NK-92 (cell line): Measurements from ENCODE around the gene UBR4.

Experiments used
- DNase-seq: peaks from one replicate; lab custom pipeline; 2025; ENCODE audit not compliant: unreplicated experiment; lab: John Stamatoyannopoulos, UW

Gene UBR4

DNA sequence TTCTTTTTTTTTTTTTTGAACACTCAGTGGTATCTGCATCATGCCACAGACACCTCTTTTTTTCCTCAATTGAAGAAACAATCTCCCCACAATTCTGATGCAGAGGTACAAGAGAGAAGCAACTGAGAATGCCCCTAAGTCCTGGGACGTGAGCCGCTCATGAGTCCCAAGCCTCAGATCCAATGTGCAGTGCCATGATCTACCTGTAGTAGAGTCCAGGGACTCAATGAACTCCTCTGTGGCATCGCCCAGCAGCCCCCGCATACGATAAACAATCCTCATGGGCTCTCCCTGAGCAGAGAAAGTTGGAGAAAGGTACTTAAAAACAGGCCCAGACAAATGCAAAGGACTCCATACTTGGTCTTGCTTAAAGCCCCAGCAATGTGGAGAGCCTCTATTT lies 113.1 kb downstream of the UBR4 start:
- DNase-seq, result no peak

- DNase-seq, result no peak
Observed at GRCh38 chr1:19096036-19096833, 113.8 kb downstream of the UBR4 start.

DNA sequence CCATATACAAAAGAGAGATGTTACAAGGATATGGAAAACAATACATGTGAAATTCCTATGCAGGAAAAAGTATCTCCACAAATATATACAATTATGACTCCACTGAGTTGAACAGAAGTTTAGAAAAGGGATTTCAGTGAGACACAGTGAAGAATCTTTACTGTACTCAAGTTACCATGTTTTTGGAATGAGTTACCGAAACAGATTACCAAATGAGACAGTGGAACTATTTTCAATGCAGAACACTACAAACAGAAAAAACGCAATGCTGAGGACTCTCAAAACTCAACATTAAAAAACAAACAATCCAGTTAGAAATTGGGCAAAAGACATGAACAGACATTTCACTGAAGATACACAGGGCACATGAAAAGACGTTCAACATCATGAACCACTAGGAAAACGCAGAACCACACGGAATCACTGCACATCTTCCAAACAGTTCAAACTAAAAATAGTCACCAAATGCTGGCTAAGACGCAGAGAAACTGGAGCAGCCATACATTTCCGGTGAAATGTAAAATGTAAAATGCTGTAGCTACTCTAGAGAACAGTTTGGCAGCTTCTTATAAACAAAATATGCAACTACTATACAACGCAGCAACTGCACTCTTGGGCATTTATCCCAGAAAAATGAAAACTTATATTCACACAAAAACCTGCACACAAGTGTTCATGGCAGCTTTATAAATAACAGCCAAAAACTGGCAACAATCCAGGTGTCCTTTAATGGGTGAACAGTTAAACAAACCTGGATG lies 118.7 kb downstream of the UBR4 start:
- no peak for DNase-seq

DNA sequence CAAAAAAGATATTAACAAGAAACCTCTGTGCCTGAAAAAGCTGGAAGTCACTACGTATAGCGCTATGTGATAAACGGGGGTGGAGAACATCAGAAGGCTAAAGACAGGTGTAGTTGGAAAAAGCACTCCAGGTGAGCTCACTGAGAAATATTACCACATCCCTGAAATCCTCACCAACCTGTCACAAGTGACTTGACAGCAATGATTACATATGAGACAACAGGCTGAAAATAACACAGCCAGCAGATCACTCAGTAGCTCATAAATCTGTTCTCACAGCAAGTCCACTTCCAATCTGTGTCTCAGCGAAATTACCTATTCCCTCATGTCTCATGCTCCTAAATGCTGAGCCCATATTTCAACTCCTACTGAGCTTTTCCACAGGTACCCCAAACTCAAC lies 120.5 kb downstream of the UBR4 start:
- no peak for DNase-seq

DNA sequence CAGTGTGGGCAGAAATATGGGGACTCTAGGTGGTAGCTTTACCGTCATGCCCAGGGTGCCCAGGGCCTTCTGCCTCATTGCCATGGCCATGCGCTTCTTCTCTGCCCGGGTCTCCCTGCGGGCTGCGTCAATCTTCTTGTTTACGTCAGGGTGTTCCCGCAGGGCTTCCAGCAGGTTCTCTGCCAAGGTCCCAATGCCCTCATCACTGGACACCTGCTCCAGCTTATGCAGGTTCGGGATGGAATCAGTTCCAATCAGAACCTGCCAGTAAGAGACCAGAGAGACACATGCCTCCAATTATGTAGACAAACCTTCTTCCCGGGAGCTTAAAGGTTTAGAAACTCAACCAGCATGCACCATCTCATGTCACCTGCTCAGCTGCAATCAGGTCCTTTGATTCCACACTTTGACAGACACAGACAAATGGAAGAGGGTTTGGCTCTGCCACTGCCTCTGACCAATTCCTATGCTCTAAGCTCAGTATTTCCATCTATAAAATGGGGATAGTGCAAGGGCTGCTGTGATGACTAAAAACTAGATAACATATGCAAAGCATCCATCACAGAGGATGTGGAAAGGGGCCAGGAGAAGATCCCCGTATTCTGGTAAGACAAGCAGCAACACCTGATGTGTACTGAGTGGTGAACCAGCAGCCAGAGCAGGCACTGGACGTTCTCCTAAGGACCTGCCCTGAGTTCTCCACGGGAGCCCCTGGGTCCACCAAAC lies 121.2 kb downstream of the UBR4 start:
- no peak for DNase-seq

- DNase-seq, result no peak
Observed at GRCh38 chr1:19087737-19088594, 122.1 kb downstream of the UBR4 start.

DNA sequence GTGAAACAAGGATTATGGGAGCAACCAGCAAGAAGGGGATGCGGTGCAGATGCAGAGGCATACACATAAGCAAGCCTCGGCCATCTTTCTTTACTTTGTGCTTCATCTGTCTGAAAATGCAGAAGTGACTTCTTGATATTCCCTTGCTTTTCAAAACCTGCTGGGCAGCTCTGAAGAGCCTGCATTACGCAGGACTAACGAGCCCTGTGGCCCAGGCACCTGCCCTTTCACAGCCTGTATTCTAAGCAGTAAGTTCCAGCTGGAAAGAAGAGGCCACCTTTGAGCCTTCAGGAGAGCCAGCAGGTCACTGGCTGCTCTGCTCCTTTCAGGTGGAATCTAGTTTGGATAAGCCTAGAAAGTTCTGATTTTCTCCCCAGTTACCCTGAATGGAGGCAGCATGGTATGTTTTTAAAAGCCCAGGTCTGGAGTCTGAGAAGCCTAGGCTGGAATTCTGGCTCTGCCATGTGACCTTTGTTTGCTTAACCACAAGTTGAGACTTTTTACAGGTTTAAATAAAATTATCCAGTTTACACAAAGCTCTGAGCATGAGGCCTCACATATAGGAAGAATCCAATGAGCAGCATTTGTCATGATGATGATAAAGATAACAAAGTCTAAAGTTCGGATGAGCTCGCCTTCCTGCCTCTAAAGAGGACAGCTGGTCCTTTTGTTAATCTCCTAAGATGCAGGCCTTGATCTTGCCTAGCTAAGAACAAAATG lies 122.9 kb downstream of the UBR4 start:
- DNase-seq, result no peak

GRCh38 chr1:19086176-19086875 lies 123.7 kb downstream of the UBR4 start:
- no peak for DNase-seq

- no peak for DNase-seq
Observed at GRCh38 chr1:19084206-19084738, 125.8 kb downstream of the UBR4 start.

DNA sequence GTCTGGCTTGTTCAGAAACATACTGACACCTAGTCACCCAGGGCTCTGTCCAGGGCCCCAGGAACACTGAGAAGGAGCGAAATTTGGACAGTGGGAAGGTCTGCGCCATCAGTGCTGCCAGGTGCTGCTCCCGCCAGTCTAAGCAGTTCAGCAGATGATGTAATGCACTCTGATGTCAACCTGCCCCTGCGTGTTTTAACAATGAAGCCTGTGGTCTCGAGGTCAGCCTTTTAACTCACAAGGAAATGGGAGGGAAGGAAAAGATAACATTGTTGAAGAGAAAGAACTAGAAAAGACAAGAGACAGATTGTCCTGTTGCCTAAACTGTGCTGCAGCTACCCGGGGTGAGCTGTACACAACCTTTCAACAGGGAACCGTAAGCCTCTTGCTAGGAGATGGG lies 127.0 kb downstream of the UBR4 start:
- no peak for DNase-seq

- no peak for DNase-seq
Observed at GRCh38 chr1:19081218-19081893, 128.7 kb downstream of the UBR4 start.

- DNase-seq, result no peak
Observed at GRCh38 chr1:19080721-19081120, 129.3 kb downstream of the UBR4 start.

DNA sequence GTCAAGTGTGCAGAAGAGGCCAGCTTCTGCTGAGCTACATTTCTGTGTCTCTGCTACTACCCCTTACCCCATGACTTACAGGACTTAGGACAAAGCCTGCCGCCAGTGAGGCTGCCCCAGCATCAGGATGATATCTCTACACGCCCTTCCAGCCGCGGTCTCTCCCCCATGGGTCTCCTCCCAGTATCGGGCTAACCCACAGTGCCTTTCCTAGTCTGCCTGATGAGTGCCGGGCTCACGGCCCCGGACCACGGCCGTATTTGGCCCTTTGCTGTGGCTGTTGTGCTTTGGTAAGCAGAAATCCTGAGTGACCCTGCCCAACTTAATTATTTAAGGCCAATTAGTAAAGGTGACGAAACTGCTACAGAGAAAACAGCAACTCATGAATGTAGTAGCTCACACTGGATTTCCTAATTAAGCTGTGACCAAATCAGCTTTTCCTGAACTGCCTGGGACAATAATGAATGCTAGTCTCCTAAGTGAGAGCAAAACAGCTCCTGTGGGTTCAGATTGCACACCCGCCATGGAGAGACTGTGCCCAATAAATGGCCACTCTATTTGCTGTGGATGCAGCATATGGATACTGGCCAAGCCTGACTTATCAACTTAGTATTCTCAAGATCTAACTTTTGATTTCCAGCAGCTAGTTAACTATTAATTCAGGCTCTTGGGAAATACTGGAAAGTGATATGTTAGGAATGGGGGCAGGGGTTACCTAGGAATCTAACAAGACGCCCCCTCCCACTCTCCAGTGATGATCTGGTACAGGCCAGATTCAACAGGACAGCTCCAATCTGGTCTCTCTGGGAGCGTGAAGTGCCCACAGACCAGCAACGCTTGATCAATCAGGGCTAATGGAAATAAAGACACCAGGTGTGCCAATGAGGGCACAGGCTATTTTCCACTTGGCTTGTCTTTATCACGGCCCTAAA lies 130.3 kb downstream of the UBR4 start:
- DNase-seq, result no peak

GRCh38 chr1:19078536-19078935 lies 131.5 kb downstream of the UBR4 start:
- DNase-seq, result no peak

GRCh38 chr1:19076841-19077616 lies 133.0 kb downstream of the UBR4 start:
- DNase-seq, result no peak

GRCh38 chr1:19074902-19075721 lies 135.0 kb downstream of the UBR4 start:
- DNase-seq, result no peak
